Mesenchymal stem cell (in vitro differentiated cells and primary cell): Measurements from ENCODE around the gene TMEM81.

Experiments used
- DNase-seq: peaks from one replicate; pipeline ENCODE4 v3.0.0-alpha.2; 2013
- H2AFZ ChIP-seq: one replicate; pipeline ENCODE4 v1.6.1; 2013; ENCODE audit warnings: low read depth, mild to moderate bottlenecking, control low read depth, inconsistent platforms, low read length, moderate library complexity
- H2AK5ac ChIP-seq: 2 replicates; pipeline ENCODE4 v1.6.1; 2013; ENCODE audit warnings: low read length, moderate library complexity, mild to moderate bottlenecking, inconsistent platforms; ENCODE audit not compliant: severe bottlenecking
- H2BK120ac ChIP-seq: one replicate; pipeline ENCODE4 v1.6.1; 2013; ENCODE audit warnings: low read depth, mild to moderate bottlenecking, inconsistent platforms, low read length, moderate library complexity
- H2BK12ac ChIP-seq, 2 experiments: one replicate each; pipeline ENCODE4 v1.6.1; 2013; ENCODE audit warnings: inconsistent platforms in 2 of 2, low read length in 2 of 2, mild to moderate bottlenecking in 2 of 2, moderate library complexity in 2 of 2, control low read depth in 1 of 2
- H2BK15ac ChIP-seq: one replicate; pipeline ENCODE4 v1.6.1; 2013; ENCODE audit warnings: mild to moderate bottlenecking, low read depth, inconsistent platforms; ENCODE audit not compliant: poor library complexity, severe bottlenecking
- H2BK5ac ChIP-seq: 2 replicates; pipeline ENCODE4 v1.6.1; 2013; ENCODE audit warnings: low read depth, mild to moderate bottlenecking, low read length, control low read depth, inconsistent platforms; ENCODE audit not compliant: poor library complexity, severe bottlenecking
- H3K14ac ChIP-seq, 2 experiments: one replicate each; pipeline ENCODE4 v1.6.1; 2013; ENCODE audit warnings: inconsistent platforms in 2 of 2, low read length in 2 of 2, control low read depth in 1 of 2, mild to moderate bottlenecking in 1 of 2, moderate library complexity in 1 of 2
- H3K18ac ChIP-seq, 2 experiments: one replicate each; pipeline ENCODE4 v1.6.1; 2013; ENCODE audit warnings: inconsistent platforms in 2 of 2, low read length in 2 of 2, control low read depth in 1 of 2, low read depth in 1 of 2, mild to moderate bottlenecking in 1 of 2
- H3K23ac ChIP-seq, 2 experiments: one replicate each; pipeline ENCODE4 v1.6.1; 2013; ENCODE audit warnings: inconsistent platforms in 2 of 2, low read length in 2 of 2, mild to moderate bottlenecking in 2 of 2, moderate library complexity in 2 of 2, control low read depth in 1 of 2
- H3K27ac ChIP-seq: 2 replicates; pipeline ENCODE4 v1.5.1; 2013; ENCODE audit warnings: mild to moderate bottlenecking, moderate library complexity, low read length, control low read depth, inconsistent platforms; ENCODE audit not compliant: poor library complexity, severe bottlenecking
- H3K27me3 ChIP-seq, 2 experiments: 2 replicates each; pipeline versions ENCODE4 v1.6.1 to v1.7.0; 2013; ENCODE audit warnings: low read length in 2 of 2, mild to moderate bottlenecking in 2 of 2, moderate library complexity in 2 of 2, control low read depth in 1 of 2, inconsistent platforms in 1 of 2; ENCODE audit not compliant: control insufficient read depth in 1 of 2, insufficient read depth in 1 of 2
- H3K36me3 ChIP-seq, 2 experiments: 2 replicates each; pipeline versions ENCODE4 v1.6.1 to v1.7.0; 2013; ENCODE audit warnings: low read length in 2 of 2, control low read depth in 1 of 2, inconsistent platforms in 1 of 2, low read depth in 1 of 2, mild to moderate bottlenecking in 1 of 2; ENCODE audit not compliant: insufficient read depth in 2 of 2, control insufficient read depth in 1 of 2
- H3K4ac ChIP-seq, 2 experiments: one replicate each; pipeline ENCODE4 v1.6.1; 2013; ENCODE audit warnings: inconsistent platforms in 2 of 2, low read length in 2 of 2, mild to moderate bottlenecking in 2 of 2, moderate library complexity in 2 of 2, control low read depth in 1 of 2, low read depth in 1 of 2
- H3K4me1 ChIP-seq: 2 replicates; pipeline ENCODE4 v1.6.1; 2013; ENCODE audit warnings: low read depth, low read length, control low read depth; ENCODE audit not compliant: control insufficient read depth, insufficient read depth
- H3K4me2 ChIP-seq: 2 replicates; pipeline ENCODE4 v1.6.1; 2013; ENCODE audit warnings: low read length, mild to moderate bottlenecking, inconsistent platforms; ENCODE audit not compliant: poor library complexity, severe bottlenecking
- H3K4me3 ChIP-seq, 2 experiments: 2 replicates each; pipeline versions ENCODE4 v1.5.1 to v1.7.0; 2013; ENCODE audit warnings: low read length in 2 of 2, mild to moderate bottlenecking in 2 of 2, control low read depth in 1 of 2, low read depth in 1 of 2; ENCODE audit not compliant: insufficient read depth in 1 of 2
- H3K79me1 ChIP-seq: replicated peaks from 2 replicates; pipeline ENCODE4 v1.6.1; 2013; ENCODE audit warnings: mild to moderate bottlenecking, control low read depth, low read length, inconsistent platforms; ENCODE audit not compliant: poor library complexity, severe bottlenecking
- H3K9ac ChIP-seq: 2 replicates; pipeline ENCODE4 v1.7.0; 2013; ENCODE audit warnings: mild to moderate bottlenecking, low read length, moderate library complexity
- H3K9me3 ChIP-seq: 2 replicates; pipeline ENCODE4 v1.7.0; 2013; ENCODE audit warnings: mild to moderate bottlenecking, low read length; ENCODE audit not compliant: control insufficient read depth
- H4K8ac ChIP-seq: one replicate; pipeline ENCODE4 v1.6.1; 2013; ENCODE audit warnings: inconsistent platforms, mild to moderate bottlenecking, low read length, moderate library complexity
- H4K91ac ChIP-seq: one replicate; pipeline ENCODE4 v1.6.1; 2013; ENCODE audit warnings: mild to moderate bottlenecking, low read length, inconsistent platforms
- WGBS: methylation state at CpG from one replicate; pipeline ENCODE4 v1.1.7; 2013; ENCODE audit warnings: mixed read lengths; 5-methylcytosine and 5-hydroxymethylcytosine counted together

TMEM81 gene

DNA sequence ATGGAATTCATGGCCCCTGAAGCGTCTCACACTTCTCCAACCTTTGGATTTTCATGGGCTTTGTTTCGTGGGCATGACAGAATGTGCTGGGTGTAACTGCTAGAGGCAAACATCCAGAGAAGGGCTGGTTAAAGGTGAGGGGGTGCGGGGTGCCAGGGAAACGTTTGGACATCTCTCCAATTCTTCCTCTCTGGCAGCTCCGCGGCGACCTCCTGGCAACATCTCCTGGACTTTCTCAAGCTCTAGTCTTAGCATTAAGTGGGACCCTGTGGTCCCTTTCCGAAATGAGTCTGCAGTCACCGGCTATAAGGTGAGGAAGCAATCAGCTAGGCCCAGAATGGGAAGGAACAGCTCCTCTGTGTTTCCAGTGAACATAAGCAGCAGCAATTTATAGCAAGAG lies 12.0 kb downstream of the TMEM81 start:
- H3K14ac ChIP-seq = no peak overlapping the region
- H4K8ac ChIP-seq = no peak overlapping the region
- H3K79me1 ChIP-seq = no peaks in the 10 kb centered on the region
- no peak overlapping the region for H3K4ac ChIP-seq
- H3K4me1 ChIP-seq = peaks cover 6% of the 10 kb centered on the region
- no peak overlapping the region for H2BK5ac ChIP-seq
- no peaks in the 10 kb centered on the region for H3K36me3 ChIP-seq
- no peak overlapping the region for H2BK12ac ChIP-seq
- H3K9ac ChIP-seq = no peak overlapping the region
- H3K27me3 ChIP-seq = peaks cover 6 to 7% of the 10 kb centered on the region in 2 experiments
- H2BK15ac ChIP-seq = no peak overlapping the region
- H3K4me3 ChIP-seq = no peak overlapping the region
- H3K18ac ChIP-seq = no peak overlapping the region
- H3K23ac ChIP-seq = no peak overlapping the region
- H3K27ac ChIP-seq = no peak overlapping the region
- H3K9me3 ChIP-seq = no peaks in the 10 kb centered on the region
- no peak overlapping the region for H3K4me2 ChIP-seq
- no peak overlapping the region for H4K91ac ChIP-seq
- no peak overlapping the region for H2BK120ac ChIP-seq
- WGBS = 84% methylated on average over 9 of the region's 9 CpGs
- no peak overlapping the region for H2AK5ac ChIP-seq
- no peak for DNase-seq
- H2AFZ ChIP-seq = no peak overlapping the region

DNA sequence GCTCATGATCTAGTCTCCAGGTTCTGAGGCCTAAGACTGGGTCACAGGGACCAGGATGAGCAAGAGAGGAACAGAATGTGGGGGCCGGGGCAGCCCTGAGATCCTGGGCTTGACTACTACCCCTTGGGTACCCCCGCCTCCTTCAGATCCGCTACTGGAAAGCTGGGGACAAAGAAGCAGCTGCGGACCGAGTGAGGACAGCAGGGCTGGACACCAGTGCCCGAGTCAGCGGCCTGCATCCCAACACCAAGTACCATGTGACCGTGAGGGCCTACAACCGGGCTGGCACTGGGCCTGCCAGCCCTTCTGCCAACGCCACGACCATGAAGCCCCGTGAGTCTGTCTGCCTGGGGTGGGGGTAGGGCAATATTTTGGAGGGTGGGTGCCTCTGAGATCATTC lies 12.5 kb downstream of the TMEM81 start:
- H3K79me1 ChIP-seq = no peaks in the 10 kb centered on the region
- H3K27me3 ChIP-seq = peaks cover 7 to 11% of the 10 kb centered on the region in 2 experiments
- peak overlapping the region; percentile 35 for H4K91ac ChIP-seq
- 84% methylated on average over 10 of the region's 12 CpGs for WGBS
- H2BK12ac ChIP-seq = no peak overlapping the region
- H3K36me3 ChIP-seq = no peaks in the 10 kb centered on the region
- H3K4me2 ChIP-seq = no peak overlapping the region
- H3K18ac ChIP-seq = no peak overlapping the region
- no peak for DNase-seq
- H2BK5ac ChIP-seq = no peak overlapping the region
- H3K4ac ChIP-seq = no peak overlapping the region
- no peak overlapping the region for H2BK15ac ChIP-seq
- no peak overlapping the region for H2AK5ac ChIP-seq
- no peak overlapping the region for H3K27ac ChIP-seq
- H3K4me1 ChIP-seq = peaks cover 4% of the 10 kb centered on the region
- no peak overlapping the region for H3K23ac ChIP-seq
- H4K8ac ChIP-seq = no peak overlapping the region
- no peak overlapping the region for H3K4me3 ChIP-seq
- H3K14ac ChIP-seq = no peak overlapping the region
- no peak overlapping the region for H3K9ac ChIP-seq
- no peak overlapping the region for H2AFZ ChIP-seq
- H3K9me3 ChIP-seq = no peaks in the 10 kb centered on the region
- no peak overlapping the region for H2BK120ac ChIP-seq

DNA sequence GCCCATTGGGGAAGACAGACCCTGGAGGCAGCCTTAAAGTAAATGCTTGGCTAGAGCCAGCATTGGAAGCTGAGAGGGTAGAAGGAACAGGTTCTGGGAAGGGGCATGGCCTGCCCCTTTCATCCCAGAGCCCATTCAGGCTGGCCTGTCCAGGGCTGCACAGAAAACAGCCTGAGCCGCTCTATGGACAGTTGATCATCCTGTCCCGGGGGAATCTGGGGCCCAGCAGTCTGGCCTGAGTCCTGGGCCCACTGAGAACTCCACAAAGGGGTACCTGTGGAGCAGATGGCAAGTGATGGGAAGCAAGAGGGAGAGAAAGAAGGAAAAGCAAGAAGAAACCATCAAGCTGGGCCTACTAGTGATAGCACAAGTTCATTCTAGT lies 13.2 kb downstream of the TMEM81 start:
- Histone ChIP-seq H3K18ac (no peak overlapping the region), H3K9me3 (no peaks in the 10 kb centered on the region), H2BK15ac (peak overlapping the region; percentile 26), H2BK12ac (no peak overlapping the region), H3K4me1 (peaks cover 4% of the 10 kb centered on the region), H3K79me1 (no peaks in the 10 kb centered on the region), H2AK5ac (no peak overlapping the region), H3K27ac (no peak overlapping the region), H3K4me2 (no peak overlapping the region), H3K4me3 (no peak overlapping the region), H3K27me3 (peaks cover 11 to 12% of the 10 kb centered on the region in 2 experiments), H4K8ac (no peak overlapping the region), H3K23ac (no peak overlapping the region), H2BK5ac (no peak overlapping the region), H3K36me3 (no peaks in the 10 kb centered on the region), H2AFZ (no peak overlapping the region), H4K91ac (no peak overlapping the region), H3K14ac (no peak overlapping the region), H3K9ac (no peak overlapping the region), H3K4ac (no peak overlapping the region), H2BK120ac (no peak overlapping the region)
- 82% methylated on average over 2 of the region's 2 CpGs for WGBS
- DNase-seq = no peak

DNA sequence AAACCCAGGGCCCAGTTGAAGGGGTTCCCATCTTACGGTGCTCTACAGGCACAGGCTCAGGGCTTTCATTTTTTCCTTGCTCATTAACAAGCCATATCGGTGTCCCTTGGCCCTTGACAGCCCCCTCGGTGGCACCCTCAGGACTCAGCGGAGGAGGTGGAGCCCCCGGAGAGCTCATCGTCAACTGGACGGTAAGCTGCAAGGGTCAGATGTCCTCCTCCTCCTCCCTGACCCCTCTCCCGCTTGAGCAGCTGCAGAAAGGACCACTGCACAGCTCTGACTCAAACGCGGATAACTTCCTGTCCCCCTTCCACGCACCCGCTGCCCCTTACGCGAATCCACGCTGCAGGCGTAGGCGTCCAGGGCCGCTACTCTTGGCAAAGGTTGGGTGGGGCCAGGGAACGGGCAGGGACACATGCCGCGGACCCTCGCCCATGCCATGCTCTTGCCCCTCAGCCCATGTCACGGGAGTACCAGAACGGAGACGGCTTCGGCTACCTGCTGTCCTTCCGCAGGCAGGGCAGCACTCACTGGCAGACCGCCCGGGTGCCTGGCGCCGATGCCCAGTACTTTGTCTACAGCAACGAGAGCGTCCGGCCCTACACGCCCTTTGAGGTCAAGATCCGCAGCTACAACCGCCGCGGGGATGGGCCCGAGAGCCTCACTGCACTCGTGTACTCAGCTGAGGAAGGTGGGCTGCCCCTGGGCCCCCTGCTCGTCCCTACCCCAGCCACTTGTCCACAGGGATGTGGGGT lies 14.7 kb downstream of the TMEM81 start:
- Histone ChIP-seq H2BK12ac (no peak overlapping the region), H3K9ac (no peak overlapping the region), H3K9me3 (no peaks in the 10 kb centered on the region), H3K27me3 (peaks cover 12 to 17% of the 10 kb centered on the region in 2 experiments), H3K27ac (no peak overlapping the region), H2AK5ac (no peak overlapping the region), H3K18ac (no peak overlapping the region), H3K4me3 (no peak overlapping the region), H2BK15ac (no peak overlapping the region), H3K23ac (no peak overlapping the region), H4K91ac (peak overlapping the region; percentile 39), H3K4me1 (peaks cover 2% of the 10 kb centered on the region), H3K79me1 (no peaks in the 10 kb centered on the region), H3K14ac (peak overlapping the region in 1 of 2 experiments; percentile 2), H3K4ac (no peak overlapping the region), H2BK120ac (no peak overlapping the region), H4K8ac (no peak overlapping the region), H3K36me3 (no peaks in the 10 kb centered on the region), H2AFZ (no peak overlapping the region), H2BK5ac (no peak overlapping the region), H3K4me2 (no peak overlapping the region)
- no peak for DNase-seq
- WGBS = 89% methylated on average over 42 of the region's 42 CpGs
